Fibroblast of peridontal ligament (primary cell): ENCODE data around the gene FILIP1L.

Experiments
- DNase-seq: peaks from one replicate; pipeline ENCODE4 v3.0.0-alpha.2; 2010; ENCODE audit errors: extremely low read depth

FILIP1L gene

GRCh38 chr3:100114413-100115030, at the start of gene FILIP1L:
FILIP1L (minus strand) TSS chr3:100114501.
- no peak for DNase-seq

GRCh38 chr3:100163787-100164186, 49.5 kb upstream of the FILIP1L start:
- DNase-seq = peak; percentile 46

- DNase-seq = no peak
Measured at GRCh38 chr3:100160521-100160920, 46.2 kb upstream of the FILIP1L start.

- DNase-seq = peak; percentile 88
Measured at GRCh38 chr3:100159331-100160153, 45.2 kb upstream of the FILIP1L start.

GRCh38 chr3:100158918-100159330, 44.6 kb upstream of the FILIP1L start:
- DNase-seq = peak; percentile 36

GRCh38 chr3:100157685-100158084, 43.4 kb upstream of the FILIP1L start:
- no peak for DNase-seq

GRCh38 chr3:100155590-100155989, 41.3 kb upstream of the FILIP1L start:
- DNase-seq = no peak

- peak; percentile 84 for DNase-seq
Measured at GRCh38 chr3:100155128-100155527, 40.8 kb upstream of the FILIP1L start.

- DNase-seq = no peak
Measured at GRCh38 chr3:100154171-100154570, 39.9 kb upstream of the FILIP1L start.

- DNase-seq = no peak
Measured at GRCh38 chr3:100151024-100151707, 36.9 kb upstream of the FILIP1L start.

- peak; percentile 87 for DNase-seq
Measured at GRCh38 chr3:100150473-100150872, 36.2 kb upstream of the FILIP1L start.

GRCh38 chr3:100149713-100150415, 35.6 kb upstream of the FILIP1L start:
- DNase-seq = no peak

- no peak for DNase-seq
Measured at GRCh38 chr3:100149130-100149529, 34.8 kb upstream of the FILIP1L start.

GRCh38 chr3:100144255-100144866, 30.1 kb upstream of the FILIP1L start:
- no peak for DNase-seq

GRCh38 chr3:100141586-100141985, 27.3 kb upstream of the FILIP1L start:
- DNase-seq = peak; percentile 47

- DNase-seq = no peak
Measured at GRCh38 chr3:100140976-100141375, 26.7 kb upstream of the FILIP1L start.

- peak; percentile 63 for DNase-seq
Measured at GRCh38 chr3:100136921-100137320, 22.6 kb upstream of the FILIP1L start.

GRCh38 chr3:100131241-100131640, 16.9 kb upstream of the FILIP1L start:
- no peak for DNase-seq

- no peak for DNase-seq
Measured at GRCh38 chr3:100129941-100130340, 15.6 kb upstream of the FILIP1L start.

- no peak for DNase-seq
Measured at GRCh38 chr3:100128565-100128964, 14.3 kb upstream of the FILIP1L start.

GRCh38 chr3:100127792-100128191, 13.5 kb upstream of the FILIP1L start:
- DNase-seq = no peak
